OCI-LY3 (cell line): ENCODE results near the gene PTPRT.

Source experiments
- CTCF ChIP-seq: fragments of 200-600, 300-600 bp; sonication (generic); IDR thresholded peaks from 2 replicates; pipeline ENCODE4 v1.5.1; 2014; ENCODE audit warnings: antibody characterized with exemption, low read length, low read depth
- EZH2phosphoT487 ChIP-seq: fragments of 200-600 bp; shearing (Covaris generic); IDR thresholded peaks from 2 replicates; pipeline ENCODE4 v1.6.1; 2018; ENCODE audit warnings: antibody characterized with exemption, mixed run types, low read depth

DNA sequence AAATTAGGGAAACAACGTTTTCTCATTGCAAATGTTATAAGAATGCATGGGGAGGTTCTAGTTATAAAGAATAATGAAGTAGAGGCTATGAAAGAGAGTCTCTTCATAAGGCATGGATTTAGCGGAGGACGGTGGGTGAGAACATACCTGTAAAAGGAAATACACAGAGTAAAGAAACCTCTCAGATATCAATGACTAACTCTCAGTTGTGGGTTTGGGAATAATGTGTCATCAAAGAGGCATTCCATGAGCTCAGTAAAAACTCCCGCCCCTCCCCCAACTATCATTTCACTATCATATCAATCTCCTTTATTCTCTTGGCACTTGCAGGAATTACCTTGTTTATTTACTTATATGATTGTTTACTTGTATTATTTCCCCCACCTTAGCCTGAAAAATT, 695.4 kb downstream of the PTPRT start:
- TF ChIP-seq CTCF (no peak), EZH2phosphoT487 (no peak)
